Activated CD8-positive, alpha-beta T cell treated with anti-CD3 and anti-CD28 coated beads, Interleukin-2, amount 10 ng/mL, durations not matched to agents 7 days and 5 days (primary cell): ENCODE results near the gene SEC14L2. TPM values are rescaled to one million over a fixed set of nuclear protein-coding genes. Genes with fewer than 3 reads are reported as not detected.
"Not testable (repeated sequence)": the region's sequence is repeated elsewhere in the genome, so short reads cannot be mapped to it uniquely, and the experiment has no call there.

Experiments
- ATAC-seq: fragments of 150-1000 bp; cut with Tn5 transposase; one replicate; pipeline ENCODE4 v1.10.0; 2021; ENCODE audit warnings: moderate library complexity
- CTCF ChIA-PET: fragments of 350-600 bp; sonication (Branson Sonifier 250); formaldehyde crosslinking; loops from one replicate; lab custom pipeline; 2021; ENCODE audit warnings: antibody characterized with exemption; lab: Charles Lee
- POLR2A ChIA-PET: fragments of 350-600 bp; sonication (Branson Sonifier 250); formaldehyde crosslinking; loops from one replicate; lab custom pipeline; 2021; ENCODE audit warnings: antibody characterized with exemption; lab: Charles Lee
- DNase-seq: peaks from one replicate; pipeline ENCODE4 v3.0.0-alpha.2; 2020
- H3K27ac Mint-ChIP-seq: one replicate; pipeline ENCODE4 v1.8.0; 2021; ENCODE audit warnings: mild to moderate bottlenecking, mixed read lengths
- H3K27me3 Mint-ChIP-seq: one replicate; pipeline ENCODE4 v1.8.0; 2021; ENCODE audit warnings: low read depth, mixed read lengths
- H3K36me3 Mint-ChIP-seq: one replicate; pipeline ENCODE4 v1.8.0; 2021; ENCODE audit warnings: low read depth, mixed read lengths
- H3K4me1 Mint-ChIP-seq: one replicate; pipeline ENCODE4 v1.8.0; 2021; ENCODE audit warnings: low read depth, mixed read lengths
- H3K4me3 Mint-ChIP-seq: one replicate; pipeline ENCODE4 v1.8.0; 2021; ENCODE audit warnings: mild to moderate bottlenecking, mixed read lengths
- H3K9me3 Mint-ChIP-seq: one replicate; pipeline ENCODE4 v1.8.0; 2022; ENCODE audit warnings: mixed read lengths; ENCODE audit not compliant: insufficient read depth
- total RNA-seq, 2 experiments: library from RNA; stranded (reverse); gene quantifications; one replicate each; pipeline ENCODE4 v1.2.3, GENCODE V29; 2021

The SEC14L2 gene
- total RNA-seq, 2 experiments from 2014 or later = 9.7 to 13.1 TPM

DNA sequence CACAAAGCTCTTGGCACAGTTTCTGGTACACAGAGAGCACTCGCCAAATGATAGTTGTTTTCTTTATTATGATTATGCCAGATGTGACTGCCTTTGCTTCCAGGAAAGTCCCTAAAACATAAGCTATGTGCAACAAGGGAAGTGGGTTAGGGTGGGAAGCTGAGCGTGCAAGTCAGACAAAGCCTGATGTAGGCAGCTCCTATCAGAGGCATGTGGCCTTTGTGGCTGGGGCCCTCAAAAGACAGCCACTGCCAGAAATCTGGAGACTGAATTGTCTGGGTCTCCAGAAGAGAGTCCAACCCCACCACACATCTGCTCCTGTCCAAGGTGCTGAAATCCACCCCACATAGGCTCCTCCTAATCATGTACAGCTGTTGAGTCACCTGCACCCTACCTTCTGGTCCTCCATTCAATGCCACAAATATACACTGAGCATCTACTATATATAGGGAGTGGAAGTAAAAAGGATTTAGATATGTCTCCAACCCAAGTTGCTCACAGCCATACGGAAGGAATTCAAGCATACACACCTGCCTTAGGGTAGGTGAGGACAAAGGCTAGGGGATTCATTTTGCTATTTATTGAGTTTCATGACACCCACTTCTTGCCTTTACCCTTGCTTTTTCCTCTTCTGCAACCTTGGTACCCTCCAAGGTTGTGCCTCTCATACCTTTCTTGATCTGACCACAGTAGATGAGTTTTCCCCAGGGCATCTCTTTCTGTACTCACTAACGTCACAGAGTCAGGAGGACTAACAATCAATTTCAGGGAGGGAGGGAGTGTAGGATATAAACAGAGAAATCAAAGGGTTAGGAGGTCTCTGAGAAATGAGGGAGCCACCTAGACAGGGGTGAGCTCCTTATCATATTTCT, 62.6 kb downstream of the SEC14L2 start:
- CTCF ChIA-PET = interaction anchor here (1.1 to 1.3 kb wide), 4 partner anchors 12 to 27 kb away, joined by 3 read pairs; no protein-coding TSS in a partner anchor
- POLR2A ChIA-PET = no interaction called here
- Mint-ChIP-seq H3K4me1 (no peaks in the 10 kb centered on the region), H3K9me3 (no peaks in the 10 kb centered on the region), H3K36me3 (no peaks in the 10 kb centered on the region), H3K4me3 (no peak overlapping the region), H3K27ac (no peak overlapping the region), H3K27me3 (peaks cover 3% of the 10 kb centered on the region)
- DNase-seq (peak; percentile 58), ATAC-seq (peak; percentile 36)

DNA sequence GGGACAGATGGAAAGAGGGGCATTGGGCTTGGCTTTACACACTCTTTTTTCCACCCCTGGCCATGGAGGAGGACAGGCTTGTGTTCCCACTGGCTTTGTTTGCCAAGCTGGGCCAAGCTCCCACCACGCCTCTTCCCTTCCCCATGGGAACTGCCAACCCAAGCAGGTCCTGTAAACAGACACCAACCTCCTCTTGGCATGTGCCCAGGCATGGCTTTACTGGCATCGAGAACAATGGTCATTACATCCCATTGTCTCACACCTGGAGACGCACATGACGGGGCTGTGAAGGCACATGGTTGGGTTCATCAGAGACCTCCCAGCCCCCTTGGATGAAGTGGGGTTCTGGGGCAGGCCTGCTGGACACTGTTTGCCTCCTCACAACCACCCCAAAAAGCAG, 63.3 kb downstream of the SEC14L2 start:
- peaks cover 10% of the 10 kb centered on the region for H3K27me3 Mint-ChIP-seq
- ChIA-PET POLR2A (no interaction called here), CTCF (interaction anchor here (1.3 kb wide), 1 partner anchor 26 kb away, joined by 3 read pairs; no protein-coding TSS in a partner anchor)
- no peak overlapping the region for H3K27ac Mint-ChIP-seq
- no peak for ATAC-seq
- no peaks in the 10 kb centered on the region for H3K4me1 Mint-ChIP-seq
- H3K4me3 Mint-ChIP-seq = no peak overlapping the region
- H3K36me3 Mint-ChIP-seq = no peaks in the 10 kb centered on the region
- no peaks in the 10 kb centered on the region for H3K9me3 Mint-ChIP-seq
- DNase-seq = no peak

DNA sequence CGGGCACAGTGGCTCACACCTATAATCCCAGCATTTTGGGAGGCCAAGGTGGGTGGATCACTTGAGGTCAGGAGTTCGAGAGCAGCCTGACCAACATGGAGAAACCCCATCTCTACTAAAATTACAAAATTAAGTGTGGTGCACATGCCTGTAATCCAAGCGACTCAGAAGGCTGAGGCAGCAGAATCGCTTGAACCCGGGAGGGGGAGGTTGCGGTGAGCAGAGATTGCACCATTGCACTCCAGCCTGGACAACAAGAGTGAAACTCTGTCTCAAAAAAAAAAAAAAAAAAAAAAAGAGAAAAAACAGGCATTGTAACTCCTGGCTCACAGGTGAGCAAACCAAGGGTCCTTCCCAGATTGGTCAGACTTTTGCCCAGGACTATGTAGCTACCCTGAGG, 63.7 kb downstream of the SEC14L2 start:
- DNase-seq, H3K4me3 Mint-ChIP-seq, ATAC-seq, H3K4me1 Mint-ChIP-seq, CTCF ChIA-PET, H3K9me3 Mint-ChIP-seq, H3K27ac Mint-ChIP-seq, H3K36me3 Mint-ChIP-seq, POLR2A ChIA-PET: not testable (repeated sequence)
- H3K27me3 Mint-ChIP-seq = peaks cover 13% of the 10 kb centered on the region

DNA sequence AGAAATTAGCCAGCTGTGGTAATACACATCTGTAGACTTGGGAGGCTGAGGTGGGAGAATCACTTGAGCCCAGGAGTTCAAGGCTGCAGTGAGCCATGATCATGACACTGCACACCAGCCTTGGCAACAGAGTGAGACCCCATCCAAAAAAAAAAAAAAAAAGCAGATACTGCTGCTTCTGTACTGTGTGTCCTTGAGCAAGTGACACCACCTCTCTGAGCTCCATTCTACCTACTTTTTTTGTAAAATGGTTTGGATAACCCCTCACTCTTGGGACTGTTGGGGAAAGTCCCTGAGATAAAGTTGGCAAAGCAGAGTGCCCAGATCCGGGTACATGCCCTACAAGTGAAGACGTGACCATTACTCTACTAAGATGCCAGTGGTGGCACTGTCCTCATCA, 72.3 kb downstream of the SEC14L2 start:
- Mint-ChIP-seq H3K36me3 (no peaks in the 10 kb centered on the region), H3K4me3 (no peak overlapping the region), H3K27ac (no peak overlapping the region), H3K4me1 (peaks cover 19% of the 10 kb centered on the region), H3K27me3 (peaks cover 24% of the 10 kb centered on the region), H3K9me3 (no peaks in the 10 kb centered on the region)
- ATAC-seq (no peak), DNase-seq (no peak)
- POLR2A ChIA-PET = no interaction called here
- CTCF ChIA-PET = no interaction called here

DNA sequence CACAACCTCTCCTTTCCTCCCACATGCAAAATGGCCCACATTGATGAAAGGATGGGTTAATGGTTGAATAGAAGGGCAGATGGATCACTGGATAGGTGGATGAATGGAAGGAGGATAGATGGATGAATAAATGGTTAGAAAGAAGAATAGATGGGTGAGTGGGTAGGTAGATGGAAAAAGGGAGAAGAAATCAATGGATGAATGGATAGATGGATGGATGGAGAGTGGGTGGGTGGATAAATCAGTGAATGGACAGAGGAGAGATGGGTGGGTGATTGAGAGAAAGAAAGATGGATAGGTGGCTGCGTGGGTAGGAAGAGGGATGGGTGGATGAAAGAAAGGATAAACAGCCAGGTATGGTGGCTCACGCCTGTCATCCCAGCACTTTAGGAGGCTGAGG, 73.8 kb downstream of the SEC14L2 start:
- Mint-ChIP-seq H3K4me1 (peaks cover 21% of the 10 kb centered on the region), H3K9me3 (no peaks in the 10 kb centered on the region), H3K36me3 (no peaks in the 10 kb centered on the region), H3K4me3 (no peak overlapping the region), H3K27ac (peak overlapping the region; percentile 68), H3K27me3 (peaks cover 15% of the 10 kb centered on the region)
- DNase-seq (no peak), ATAC-seq (no peak)
- POLR2A ChIA-PET = no interaction called here
- CTCF ChIA-PET = interaction anchor here (1.1 kb wide), 1 partner anchor 15 kb away, joined by 4 read pairs; no protein-coding TSS in a partner anchor

DNA sequence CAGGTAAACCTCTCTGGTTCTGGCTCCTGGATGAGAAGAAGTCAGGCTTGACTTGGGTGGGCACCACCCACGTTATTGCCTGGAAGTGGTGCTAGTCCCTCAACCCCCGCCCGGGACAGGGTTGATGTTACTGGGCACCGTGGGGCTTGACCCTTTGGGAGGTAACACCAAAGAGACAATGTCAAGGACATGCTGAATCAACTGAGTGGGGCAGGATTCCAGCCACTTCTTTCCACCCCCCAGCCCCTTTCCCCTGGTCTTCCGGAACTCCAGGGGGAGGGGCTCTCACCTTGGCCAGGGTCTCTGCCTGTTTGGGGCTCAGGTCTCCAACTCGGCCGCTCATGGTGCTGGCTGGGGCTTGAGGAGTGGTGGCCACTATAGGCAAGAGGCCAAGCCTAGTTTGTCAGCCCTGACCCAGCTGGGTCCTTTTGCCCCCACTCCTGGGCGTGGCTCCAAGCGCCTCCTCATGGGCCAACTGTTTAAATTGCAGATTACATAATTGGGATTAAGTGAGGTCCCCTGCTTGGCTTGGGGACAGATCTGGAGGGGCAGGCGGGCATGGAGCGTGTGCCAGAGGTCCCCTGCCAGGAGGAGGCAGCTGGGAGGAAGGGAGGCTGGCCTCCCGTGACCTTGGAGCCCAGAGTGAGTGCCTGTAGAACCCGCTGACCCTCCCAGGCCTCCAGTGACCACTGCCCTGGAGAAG, 74.9 kb downstream of the SEC14L2 start, which contains the start of gene SEC14L3:
TSS of gene SEC14L3 (minus strand) at position 402 of the 703 bp plus-strand sequence. CDS start at position 343, 59 bp downstream.
- ATAC-seq (no peak), DNase-seq (no peak)
- Mint-ChIP-seq H3K9me3 (no peaks in the 10 kb centered on the region), H3K4me3 (no peak within 1 kb of the TSS), H3K27me3 (peaks cover 12% of the 10 kb centered on the region), H3K4me1 (peaks cover 21% of the 10 kb centered on the region), H3K27ac (no peak within 1 kb of the TSS), H3K36me3 (no peaks in the 10 kb centered on the region)
- POLR2A ChIA-PET = no interaction called here
- CTCF ChIA-PET = interaction anchor here (1.1 kb wide), 1 partner anchor 14 kb away, joined by 4 read pairs; no protein-coding TSS in a partner anchor

DNA sequence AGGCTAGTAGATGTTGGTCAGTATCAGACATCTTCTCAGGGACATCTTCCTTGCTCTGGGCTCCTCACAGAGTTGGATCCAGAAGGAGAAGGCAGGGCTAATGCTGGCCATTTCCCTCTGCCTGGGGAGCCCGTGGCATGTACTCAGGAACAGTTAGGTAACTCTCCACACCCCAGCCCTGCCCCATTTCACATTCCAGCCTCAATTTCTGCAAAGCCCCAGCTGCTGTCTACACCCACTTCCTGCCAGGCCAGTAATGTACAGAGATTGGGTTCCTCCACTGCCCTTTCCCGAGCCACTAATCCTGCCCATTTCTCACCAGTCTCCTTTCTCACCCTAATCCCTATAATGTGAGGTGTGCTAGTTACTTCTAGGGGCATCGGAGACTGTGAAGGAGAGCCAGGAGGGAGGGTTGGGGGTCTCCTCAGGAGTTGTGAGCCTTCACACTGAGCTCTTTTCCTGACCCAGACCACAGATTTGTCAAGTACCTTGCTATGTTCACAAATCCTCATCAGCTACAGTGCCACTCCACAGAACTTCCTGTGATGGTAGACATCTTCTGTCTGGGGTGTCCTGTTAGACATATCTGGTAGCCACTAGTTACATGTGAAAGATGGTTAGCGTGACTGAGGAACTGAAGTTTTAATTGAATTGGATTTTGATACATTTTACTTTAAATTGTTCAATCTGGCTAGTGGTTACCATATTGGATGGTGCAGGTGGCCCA, 76.3 kb downstream of the SEC14L2 start:
- Mint-ChIP-seq H3K4me3 (no peak overlapping the region), H3K36me3 (no peaks in the 10 kb centered on the region), H3K4me1 (peaks cover 21% of the 10 kb centered on the region), H3K27ac (peak overlapping the region; percentile 55), H3K27me3 (peaks cover 8% of the 10 kb centered on the region), H3K9me3 (no peaks in the 10 kb centered on the region)
- ATAC-seq = no peak
- ChIA-PET POLR2A (no interaction called here), CTCF (interaction anchor here (2.0 kb wide), 1 partner anchor 27 kb away, joined by 4 read pairs; no protein-coding TSS in a partner anchor)
- no peak for DNase-seq

DNA sequence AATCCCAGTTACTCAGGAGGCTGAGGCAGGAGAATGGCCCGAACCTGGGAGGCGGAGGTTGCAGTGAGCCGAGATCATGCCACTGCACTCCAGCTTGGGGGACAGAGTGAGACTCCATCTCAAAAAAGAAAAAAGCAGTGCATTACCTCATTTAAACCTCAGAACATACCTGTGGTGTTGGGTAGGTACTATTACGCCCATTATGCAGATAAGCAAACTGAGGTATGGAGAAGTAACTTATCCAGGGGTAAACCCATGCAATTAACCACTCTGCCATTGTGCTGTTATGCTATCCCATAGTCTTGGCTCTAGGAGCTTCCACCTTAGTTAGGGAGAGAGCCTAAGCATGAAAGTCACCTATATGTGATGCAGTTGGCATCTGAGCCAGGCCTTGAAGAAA, 77.3 kb downstream of the SEC14L2 start:
- POLR2A ChIA-PET = no interaction called here
- H3K4me1 Mint-ChIP-seq = peaks cover 21% of the 10 kb centered on the region
- CTCF ChIA-PET = interaction anchor here (2.0 kb wide), 1 partner anchor 28 kb away, joined by 4 read pairs; no protein-coding TSS in a partner anchor

More for the DNA sequence above, 77.3 kb downstream of the SEC14L2 start:
- Mint-ChIP-seq H3K27ac (no peak overlapping the region), H3K9me3 (no peaks in the 10 kb centered on the region), H3K36me3 (no peaks in the 10 kb centered on the region), H3K4me3 (no peak overlapping the region), H3K27me3 (peaks cover 8% of the 10 kb centered on the region)
- ATAC-seq (no peak), DNase-seq (no peak)

Other genes starting within 250 kb of the SEC14L2 start
- 100 to 1,000 TPM; 532 to 569 TPM for gene LIF, start 150.3 kb upstream of the SEC14L2 start, total RNA-seq
- gene OSM, start 130.2 kb upstream of the SEC14L2 start, total RNA-seq = 100 to 1,000 TPM; 135 to 140 TPM
- 10 to 100 TPM; 24.5 to 25.4 TPM for gene CASTOR1, start 107.5 kb upstream of the SEC14L2 start, total RNA-seq
- gene TBC1D10A, start 70.1 kb upstream of the SEC14L2 start, total RNA-seq = 10 to 100 TPM; 47.6 to 49.2 TPM
- 100 to 1,000 TPM; 211 to 246 TPM for gene SF3A1, start 40.1 kb upstream of the SEC14L2 start, total RNA-seq
- gene CCDC157, start 40.0 kb upstream of the SEC14L2 start, total RNA-seq = 1 to 10 TPM; 4.3 to 5.0 TPM
- gene RNF215, start 9.6 kb upstream of the SEC14L2 start, total RNA-seq = 10 to 100 TPM; 12.0 to 14.6 TPM
- 10 to 100 TPM; 67.4 to 68.0 TPM for gene MTFP1, start 28.8 kb downstream of the SEC14L2 start, total RNA-seq
- not detected for gene SEC14L3, start 75.0 kb downstream of the SEC14L2 start, total RNA-seq
- gene SEC14L4, start 108.7 kb downstream of the SEC14L2 start, total RNA-seq = not detected
- not detected for gene SEC14L6, start 149.7 kb downstream of the SEC14L2 start, total RNA-seq
- gene GAL3ST1, start 177.6 kb downstream of the SEC14L2 start, total RNA-seq = not detected
- gene PES1, start 194.9 kb downstream of the SEC14L2 start, total RNA-seq = 10 to 100 TPM; 65.8 to 68.8 TPM
- under 1 TPM; 0.24 to 0.34 TPM for gene TCN2, start 210.2 kb downstream of the SEC14L2 start, total RNA-seq
- 1 to 10 TPM; 1.8 to 1.9 TPM for gene SLC35E4, start 238.8 kb downstream of the SEC14L2 start, total RNA-seq